SU-DHL-6 (cell line): ENCODE results near the gene TJP1.

ENCODE experiments used
- CTCF ChIP-seq: fragments of 200-600 bp; sonication (generic); IDR thresholded peaks from one replicate; pipeline ENCODE4 v1.5.1; 2017; ENCODE audit warnings: antibody characterized with exemption, mild to moderate bottlenecking, low read length, moderate library complexity; ENCODE audit not compliant: insufficient read depth, poor library complexity, severe bottlenecking
- EZH2phosphoT487 ChIP-seq: fragments of 200-600 bp; sonication (generic), shearing (Covaris generic); conservative IDR thresholded peaks from 2 replicates; pipeline ENCODE4 v1.6.1; 2018; ENCODE audit warnings: mild to moderate bottlenecking, antibody characterized with exemption, low read length, moderate library complexity, mixed read lengths

GRCh38 chr15:29819979-29820378 is 2.3 kb downstream of the TJP1 start:
- TF ChIP-seq CTCF = no peak
- TF ChIP-seq EZH2phosphoT487 = no peak
